Stimulated activated CD8-positive, alpha-beta memory T cell treated with anti-CD3 and anti-CD28 coated beads, Interleukin-7, amount 100 ng/mL, for 1 hour (primary cell): ENCODE results near the gene CHST8.

Experiments
- DNase-seq, 2 donors: peaks; one replicate each; pipeline ENCODE4 v3.0.0-alpha.2; 2020; ENCODE audit warnings: low read depth in 2 of 2

Gene CHST8

DNA sequence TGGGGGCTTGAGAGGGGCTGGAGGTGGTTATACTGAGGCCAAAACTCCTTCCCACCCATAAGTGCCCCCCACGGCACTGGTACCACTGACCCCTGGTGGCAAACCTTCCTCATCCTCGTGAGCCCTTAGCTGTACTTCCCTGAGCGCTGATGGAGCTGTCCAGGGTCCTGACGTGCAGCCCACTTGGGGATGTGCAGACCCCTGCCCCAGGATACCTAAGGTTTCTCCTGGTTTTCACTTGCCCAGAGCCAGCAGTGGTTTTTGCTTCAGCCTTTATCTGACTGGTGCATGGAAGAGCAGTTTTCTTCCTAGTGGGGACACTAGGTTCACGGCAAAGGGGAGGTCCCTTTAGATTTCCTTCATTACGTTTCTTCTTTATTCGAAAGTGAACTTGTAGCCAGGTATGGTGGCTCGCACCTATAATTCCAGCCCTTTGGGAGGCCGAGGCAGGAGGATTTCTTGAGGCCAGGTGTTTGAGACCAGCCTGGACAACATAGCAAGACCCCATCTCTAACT lies 146.2 kb downstream of the CHST8 start:
- DNase-seq: no peak

GRCh38 chr19:33769208-33769607 lies 147.5 kb downstream of the CHST8 start:
- no peak for DNase-seq

DNA sequence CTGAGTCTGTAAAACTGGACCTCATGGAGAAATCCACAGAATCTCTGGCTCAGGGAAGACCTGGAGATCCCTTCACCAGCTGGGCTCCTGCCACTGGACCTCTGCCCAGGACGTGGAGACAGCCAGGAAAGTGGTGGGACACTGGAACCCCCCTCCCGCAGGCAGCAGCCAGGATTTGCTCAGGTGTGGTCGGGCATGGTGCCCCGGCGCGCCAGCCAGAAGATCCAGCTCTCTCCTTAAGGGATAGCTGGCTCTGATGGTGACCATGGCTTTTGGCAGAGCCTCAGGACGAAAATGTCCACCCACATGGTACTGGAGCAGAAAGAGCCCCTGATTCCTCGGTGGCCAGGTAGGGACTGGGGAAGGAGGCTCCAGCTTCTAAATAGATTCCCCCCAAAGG lies 148.4 kb downstream of the CHST8 start:
- no peak for DNase-seq

GRCh38 chr19:33771384-33772101 lies 149.8 kb downstream of the CHST8 start:
- DNase-seq: peak in 1 of 2 donors; percentile 37

- DNase-seq: no peak
Measured at GRCh38 chr19:33772102-33772857, 150.5 kb downstream of the CHST8 start.

DNA sequence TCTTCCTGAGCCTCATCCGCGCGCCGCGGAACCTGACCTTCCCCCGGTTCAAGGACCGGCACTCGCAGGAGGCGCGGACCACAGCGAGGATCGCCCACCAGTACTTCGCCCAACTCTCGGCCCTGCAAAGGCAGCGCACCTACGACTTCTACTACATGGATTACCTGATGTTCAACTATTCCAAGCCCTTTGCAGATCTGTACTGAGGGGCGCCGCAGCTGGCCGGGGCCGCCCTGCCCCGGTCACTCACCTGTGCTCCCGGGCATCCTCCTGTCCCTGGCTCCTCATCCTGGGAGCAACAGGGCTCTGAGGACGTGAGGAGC lies 151.1 kb downstream of the CHST8 start:
- no peak for DNase-seq

GRCh38 chr19:33773704-33774624 lies 152.2 kb downstream of the CHST8 start:
- DNase-seq: no peak

DNA sequence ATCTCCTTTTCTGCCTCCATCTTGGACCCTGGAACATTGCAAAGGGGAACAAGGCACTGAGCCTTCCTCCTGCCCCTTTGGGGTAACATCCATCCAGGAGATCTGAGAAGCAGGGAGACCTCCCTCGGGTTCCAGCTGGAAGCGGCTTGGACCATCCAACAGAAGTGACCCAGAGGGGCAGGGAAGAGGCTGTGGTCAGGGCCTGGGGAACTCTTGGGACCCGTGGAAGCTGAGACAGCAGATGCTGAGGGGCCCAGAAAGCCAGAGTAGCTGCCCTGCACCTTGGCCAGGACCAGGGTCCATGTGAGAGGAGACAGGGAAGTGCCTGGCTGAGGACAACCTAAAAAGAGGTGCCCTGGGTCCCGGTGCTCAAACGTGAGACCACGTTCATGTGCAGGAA lies 153.0 kb downstream of the CHST8 start:
- no peak for DNase-seq

DNA sequence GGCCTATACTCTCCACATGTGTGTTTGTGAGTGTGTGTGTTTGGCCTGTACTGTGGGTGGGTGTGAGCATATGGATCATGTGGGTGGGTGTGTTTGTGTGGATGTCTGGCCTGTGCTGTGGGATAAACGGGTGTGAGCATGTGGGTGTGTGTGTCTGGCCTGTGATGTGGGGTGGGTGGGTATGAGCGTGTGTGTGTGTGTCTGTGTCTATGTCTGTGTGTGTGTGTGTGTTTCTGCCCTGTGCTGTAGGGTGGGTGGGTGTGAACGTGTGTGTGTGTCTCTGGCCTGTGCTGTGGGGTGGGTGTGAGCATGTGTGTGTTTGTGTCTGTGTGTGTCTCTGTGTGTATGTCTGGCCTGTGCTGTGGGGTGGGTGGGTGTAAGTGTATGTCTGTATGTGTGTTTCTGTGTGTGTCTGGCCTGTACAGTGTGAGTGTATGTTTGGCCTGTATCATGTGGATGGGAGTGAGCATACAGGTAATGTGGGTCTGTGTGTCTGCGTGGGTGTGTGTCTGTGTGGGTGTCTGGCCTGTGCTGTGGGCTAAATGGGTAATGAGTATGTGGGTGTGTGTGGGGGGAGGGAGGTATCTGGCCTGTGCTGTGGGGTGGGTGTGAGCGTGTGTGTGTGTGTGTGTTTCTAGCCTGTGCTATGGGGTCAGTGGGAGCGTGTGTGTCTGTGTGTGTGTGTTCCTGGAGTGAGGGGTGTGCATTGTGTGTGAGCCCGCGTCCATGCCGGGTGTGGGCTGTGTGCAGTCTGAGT lies 154.2 kb downstream of the CHST8 start:
- no peak for DNase-seq

GRCh38 chr19:33777351-33777750 lies 155.6 kb downstream of the CHST8 start:
- DNase-seq: no peak

- DNase-seq: no peak
Measured at GRCh38 chr19:33777753-33778088, 156.0 kb downstream of the CHST8 start.

- peak; percentile 67 to 77 for DNase-seq
Measured at GRCh38 chr19:33778089-33778791, 156.5 kb downstream of the CHST8 start.

GRCh38 chr19:33779849-33780248 lies 158.1 kb downstream of the CHST8 start:
- DNase-seq: no peak

GRCh38 chr19:33780251-33780650 lies 158.5 kb downstream of the CHST8 start:
- no peak for DNase-seq

DNA sequence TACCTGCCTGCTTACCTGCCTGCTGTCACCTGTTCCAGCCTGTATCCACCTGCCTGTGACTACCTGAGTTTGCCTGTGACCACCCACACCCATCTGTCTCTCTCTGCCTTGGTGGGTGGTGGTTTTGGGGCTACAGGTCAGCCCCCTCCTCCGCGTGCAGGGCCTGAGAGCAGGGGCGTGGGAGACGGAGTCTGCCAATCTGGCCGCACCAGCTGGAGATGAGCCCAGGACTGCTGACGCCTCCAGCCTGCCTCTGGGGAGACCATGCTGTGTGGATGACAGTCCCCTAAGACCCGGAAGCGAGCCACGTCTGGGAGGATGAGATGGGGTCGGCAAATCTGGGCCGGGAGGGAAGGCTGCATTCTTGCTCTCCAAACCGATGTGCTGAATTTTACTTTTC lies 159.0 kb downstream of the CHST8 start:
- no peak for DNase-seq

DNA sequence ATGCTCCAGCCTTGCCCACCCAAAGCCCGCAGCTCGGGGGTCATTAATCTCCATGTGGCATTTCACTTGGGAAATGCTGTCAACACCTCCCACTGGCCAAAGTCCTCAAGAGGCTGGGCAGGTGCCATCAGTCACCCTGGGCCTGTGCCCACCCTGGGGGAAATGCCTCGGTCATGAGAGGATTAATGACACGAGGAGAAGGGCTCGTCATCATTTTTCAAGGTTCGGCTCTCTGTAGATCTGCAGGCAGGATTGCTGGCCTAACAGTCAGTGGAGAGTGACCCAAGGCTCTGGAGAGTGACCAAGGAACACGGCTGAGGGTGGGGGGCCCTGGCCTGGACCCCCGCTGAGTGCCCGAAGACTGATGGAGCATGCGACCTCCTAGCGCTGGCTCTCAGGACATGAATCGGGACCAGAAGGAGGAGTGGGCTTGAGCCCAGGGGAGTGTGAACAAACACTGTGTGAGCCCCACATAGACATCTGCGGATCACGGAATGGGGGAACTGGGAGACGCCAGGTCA lies 159.7 kb downstream of the CHST8 start:
- DNase-seq: no peak

- DNase-seq: no peak
Measured at GRCh38 chr19:33781996-33782395, 160.2 kb downstream of the CHST8 start.

DNA sequence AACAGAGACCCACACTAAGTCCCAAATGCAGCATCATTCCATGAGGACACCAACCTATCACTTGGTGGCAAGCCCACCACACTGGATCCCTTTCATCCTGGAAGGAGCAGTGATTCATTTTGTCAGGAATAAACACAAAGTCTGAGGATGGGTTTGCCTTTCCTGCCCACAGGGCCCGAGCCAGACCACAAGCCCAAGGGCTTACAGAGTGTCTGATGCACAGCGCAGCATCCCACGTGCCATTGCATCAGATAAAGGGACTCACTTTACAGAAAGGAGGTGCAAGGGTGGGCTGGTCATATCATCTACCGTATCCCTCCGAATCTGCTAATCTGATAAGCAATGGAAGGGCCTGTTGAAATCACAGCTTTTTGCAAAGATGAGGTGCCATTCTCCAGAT lies 162.7 kb downstream of the CHST8 start:
- no peak for DNase-seq

DNA sequence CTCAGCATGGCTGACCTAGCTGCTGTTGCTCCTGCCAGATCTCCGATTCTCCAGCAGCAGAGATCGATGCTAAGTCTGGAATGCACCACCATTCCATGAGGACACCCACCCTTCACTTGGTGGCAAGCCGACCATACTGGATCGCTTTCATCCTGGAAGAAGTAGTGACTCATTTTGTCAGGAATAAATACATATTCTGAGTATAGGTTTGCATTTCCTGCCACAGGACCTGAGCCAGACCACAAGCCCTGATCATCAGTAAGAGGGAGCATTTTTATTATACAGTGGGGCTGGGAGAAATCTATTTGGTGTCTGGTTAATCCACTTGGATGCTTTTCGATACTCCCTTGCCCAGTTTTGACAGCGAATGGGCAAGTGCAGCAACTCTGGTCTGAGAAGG lies 164.0 kb downstream of the CHST8 start:
- no peak for DNase-seq

- DNase-seq: no peak
Measured at GRCh38 chr19:33788676-33789075, 166.9 kb downstream of the CHST8 start.

DNA sequence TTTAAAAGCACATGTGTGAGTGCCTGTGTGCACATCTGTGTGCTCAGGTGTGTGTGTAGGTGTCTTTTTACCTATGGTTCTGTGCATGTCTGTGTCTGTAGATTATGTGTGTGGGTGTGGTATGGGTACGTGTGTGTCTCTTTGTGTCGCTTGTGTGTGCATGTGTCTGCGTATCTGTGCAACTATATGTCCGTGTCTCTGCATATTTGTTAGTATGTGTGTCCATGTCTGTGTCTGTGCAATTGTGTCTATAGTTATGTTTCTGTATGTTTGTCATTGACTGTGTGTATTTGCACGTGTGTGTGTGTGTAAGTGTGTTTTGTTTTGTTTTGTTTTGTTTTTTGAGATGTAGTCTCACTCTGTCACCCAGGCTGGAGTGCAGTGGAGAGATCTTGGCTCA lies 167.6 kb downstream of the CHST8 start:
- DNase-seq: no peak
